Muscle of arm (tissue), 14 donors: ENCODE data around the gene NMRK2. TPM values are rescaled to one million over a fixed set of nuclear protein-coding genes. Genes with fewer than 3 reads are reported as not detected.
"Not testable (repeated sequence)": the region's sequence is repeated elsewhere in the genome, so short reads cannot be mapped to it uniquely, and the experiment has no call there.

Experiments used
- DNase-seq: peaks from one replicate; pipeline ENCODE4 v3.0.0-alpha.2; 2013
- long read RNA-seq, 11 donors: transcript quantifications; one replicate each; lab custom pipeline, GENCODE V29; 2026
- polyA plus RNA-seq, 12 donors: library from polyadenylated mRNA; unstranded; fragments of 120-200 nt; gene quantifications; one replicate each; pipeline ENCODE4 v1.2.1, GENCODE V29; 2013; ENCODE audit not compliant: insufficient read length in 12 of 12

The NMRK2 gene, protein sequence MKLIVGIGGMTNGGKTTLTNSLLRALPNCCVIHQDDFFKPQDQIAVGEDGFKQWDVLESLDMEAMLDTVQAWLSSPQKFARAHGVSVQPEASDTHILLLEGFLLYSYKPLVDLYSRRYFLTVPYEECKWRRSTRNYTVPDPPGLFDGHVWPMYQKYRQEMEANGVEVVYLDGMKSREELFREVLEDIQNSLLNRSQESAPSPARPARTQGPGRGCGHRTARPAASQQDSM
- 100 to 1,000 TPM in 10 of 12 donors, 10 to 100 TPM in 1, not detected in 1; 89.1 to 304 (median 222) TPM for polyA plus RNA-seq
- long read RNA-seq, donor 1: 0 reads
- long read RNA-seq, donor 2, partial matches to known transcripts: 140 of 170 reads
- long read RNA-seq, donor 2, other reads (novel, unspliced or antisense): 29 of 170 reads
- long read RNA-seq, donor 3, partial matches to known transcripts: 82 of 103 reads
- long read RNA-seq, donor 3, other reads (novel, unspliced or antisense): 19 of 103 reads
- long read RNA-seq, donor 4, partial matches to known transcripts: 59 of 76 reads
- long read RNA-seq, donor 4, other reads (novel, unspliced or antisense): 15 of 76 reads
- long read RNA-seq, donor 5, transcript NMRK2-202 (7 exons, 869 nt): major isoform, 6 of 379 reads
- long read RNA-seq, donor 5, partial matches to known transcripts: 313 of 379 reads
- long read RNA-seq, donor 5, other reads (novel, unspliced or antisense): 60 of 379 reads
- long read RNA-seq, donor 6, partial matches to known transcripts: 78 of 91 reads
- long read RNA-seq, donor 6, other reads (novel, unspliced or antisense): 12 of 91 reads
- long read RNA-seq, donor 7, partial matches to known transcripts: 58 of 68 reads
- long read RNA-seq, donor 7, other reads (novel, unspliced or antisense): 10 of 68 reads
- long read RNA-seq, donor 8, partial matches to known transcripts: 207 of 242 reads
- long read RNA-seq, donor 8, other reads (novel, unspliced or antisense): 33 of 242 reads
- long read RNA-seq, donor 9, partial matches to known transcripts: 64 of 76 reads
- long read RNA-seq, donor 9, other reads (novel, unspliced or antisense): 10 of 76 reads
- long read RNA-seq, donor 10, partial matches to known transcripts: 126 of 156 reads
- long read RNA-seq, donor 10, other reads (novel, unspliced or antisense): 28 of 156 reads
- long read RNA-seq, donor 11, partial matches to known transcripts: 160 of 193 reads
- long read RNA-seq, donor 11, other reads (novel, unspliced or antisense): 33 of 193 reads

DNA sequence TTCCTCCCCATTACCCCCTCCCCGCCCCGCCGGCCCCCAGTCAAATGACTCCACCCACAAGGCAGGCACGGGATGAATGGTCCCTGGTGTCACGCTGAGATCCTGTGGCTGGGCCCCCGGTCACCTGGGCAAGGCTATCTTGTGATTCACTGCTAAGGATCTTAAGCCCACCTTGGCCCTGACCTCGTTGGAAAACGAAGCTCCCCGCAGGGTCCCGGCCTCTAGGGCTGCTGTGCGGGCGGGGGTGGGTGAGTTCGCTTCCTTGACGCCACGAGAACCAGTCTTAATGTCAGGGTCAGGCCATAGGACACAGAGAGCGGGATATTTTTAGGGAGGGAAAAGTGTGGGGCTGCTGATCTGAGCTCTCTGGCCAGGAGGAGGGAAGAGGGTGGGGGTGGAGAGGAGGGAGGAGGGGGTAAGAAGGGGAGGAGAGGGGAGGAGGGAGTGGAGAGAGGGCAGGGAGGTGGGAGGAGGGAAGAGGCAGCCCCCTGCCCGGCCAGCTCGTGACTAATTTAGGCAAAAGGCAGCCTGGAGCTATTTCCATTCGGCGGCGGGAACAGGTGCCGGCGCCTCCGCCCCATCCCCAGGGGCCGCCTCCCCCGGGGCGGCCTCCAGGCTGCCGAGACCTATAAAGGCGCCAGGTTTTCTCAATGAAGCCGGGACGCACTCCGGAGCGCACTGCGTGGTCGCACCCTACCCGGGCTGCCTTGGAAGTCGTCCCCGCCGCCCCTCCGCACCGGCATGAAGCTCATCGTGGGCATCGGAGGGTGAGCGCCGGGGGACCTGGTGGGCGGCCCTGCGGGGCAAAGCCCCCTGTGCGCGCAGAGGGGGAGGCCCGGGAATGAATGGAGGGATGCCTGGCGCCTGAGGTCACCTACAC, at the start of gene NMRK2:
Gene NMRK2 (plus strand): TSS at position 139 of the 880 bp plus-strand sequence. CDS start 603 bp downstream, at position 742.
- no peak for DNase-seq

DNA sequence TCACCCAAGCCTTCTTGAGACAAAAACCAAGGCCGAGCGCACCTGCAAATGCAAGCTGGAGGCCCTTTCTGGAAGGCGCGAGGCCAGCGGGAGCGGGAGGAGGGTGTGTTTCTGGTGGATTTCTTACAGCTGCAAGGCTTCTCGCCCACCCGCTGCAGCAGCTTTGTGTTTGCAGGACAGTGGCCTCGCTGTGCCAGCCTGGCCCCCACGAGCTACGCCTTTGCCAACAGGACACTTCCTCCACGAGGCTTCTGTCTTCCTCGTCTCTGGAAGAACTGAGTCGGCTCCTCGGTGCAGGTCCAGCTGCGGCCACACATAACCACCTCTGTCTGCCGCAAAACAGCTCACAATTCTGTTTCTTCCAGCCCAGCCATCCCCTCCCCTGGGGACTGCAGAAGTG, 42.3 kb upstream of the NMRK2 start:
- DNase-seq: no peak

DNA sequence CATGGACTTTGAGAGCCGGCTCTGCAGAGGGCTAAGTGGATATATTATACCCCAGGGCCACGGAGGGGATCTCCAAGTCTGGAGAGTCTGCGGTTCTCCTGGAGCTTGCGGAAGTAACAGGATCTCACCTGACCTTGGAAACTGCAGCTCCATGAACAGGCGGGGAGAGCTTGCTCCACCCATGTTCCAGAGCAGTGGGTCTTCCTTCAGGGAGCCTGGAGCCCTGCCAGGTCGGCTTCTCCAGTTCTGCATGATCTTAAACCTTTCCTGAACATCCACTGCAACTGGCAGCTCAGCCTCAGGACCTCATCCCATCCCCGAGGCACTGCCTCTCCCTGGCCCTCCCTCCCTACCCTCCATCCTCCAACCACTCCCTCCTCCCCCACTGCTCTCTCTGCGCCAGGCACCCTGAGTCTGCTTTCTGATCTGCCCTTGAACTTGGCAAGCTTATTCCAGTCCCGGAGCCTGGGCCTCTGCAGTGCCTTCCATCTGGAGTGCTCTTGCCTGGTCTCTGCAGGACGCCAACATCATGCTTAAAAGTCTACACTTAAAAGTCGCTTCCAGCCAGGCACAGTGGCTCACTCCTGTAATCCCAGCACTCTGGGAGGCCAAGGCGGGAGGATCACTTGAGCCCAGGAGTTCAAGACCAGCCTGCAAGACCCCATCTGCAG, 39.2 kb upstream of the NMRK2 start:
- DNase-seq: no peak

DNA sequence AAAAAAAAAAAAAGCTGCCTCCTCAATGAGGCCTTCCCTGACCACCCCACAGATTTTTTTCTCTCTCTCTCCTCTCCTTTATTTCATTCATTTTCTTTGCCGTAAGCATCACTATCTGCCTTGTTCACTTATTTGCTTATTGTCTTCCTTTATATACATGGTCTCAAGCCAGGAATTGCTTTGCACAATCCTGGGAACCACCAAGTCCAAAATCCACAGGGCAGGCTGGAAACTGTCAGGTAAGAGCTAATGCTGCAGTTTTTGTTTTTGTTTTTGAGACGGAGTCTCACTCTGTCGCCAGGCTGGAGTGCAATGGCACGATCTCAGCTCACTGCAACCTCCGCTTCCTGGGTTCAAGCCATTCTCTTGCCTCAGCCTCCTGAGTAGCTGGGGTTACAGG, 37.9 kb upstream of the NMRK2 start:
- DNase-seq: not testable (repeated sequence)

DNA sequence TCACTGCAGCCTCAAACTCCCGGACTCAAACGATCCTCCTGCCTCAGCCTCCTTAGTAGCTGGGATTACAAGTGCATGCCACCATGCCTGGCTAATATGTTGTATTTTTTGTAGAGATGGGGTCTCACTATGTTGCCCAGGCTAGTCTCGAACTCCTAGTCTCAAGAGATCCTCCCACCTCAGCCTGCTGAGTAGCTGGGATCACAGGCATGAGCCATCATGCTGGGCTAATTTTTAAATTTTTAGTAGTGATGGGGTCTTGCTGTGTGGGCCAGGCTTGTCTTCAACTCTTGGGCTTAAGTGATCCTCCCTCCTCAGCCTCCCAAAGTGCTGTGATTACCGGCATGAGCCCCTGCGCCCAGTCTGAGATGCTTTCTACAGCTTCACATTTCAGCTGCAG, 37.1 kb upstream of the NMRK2 start:
- DNase-seq: no peak

DNA sequence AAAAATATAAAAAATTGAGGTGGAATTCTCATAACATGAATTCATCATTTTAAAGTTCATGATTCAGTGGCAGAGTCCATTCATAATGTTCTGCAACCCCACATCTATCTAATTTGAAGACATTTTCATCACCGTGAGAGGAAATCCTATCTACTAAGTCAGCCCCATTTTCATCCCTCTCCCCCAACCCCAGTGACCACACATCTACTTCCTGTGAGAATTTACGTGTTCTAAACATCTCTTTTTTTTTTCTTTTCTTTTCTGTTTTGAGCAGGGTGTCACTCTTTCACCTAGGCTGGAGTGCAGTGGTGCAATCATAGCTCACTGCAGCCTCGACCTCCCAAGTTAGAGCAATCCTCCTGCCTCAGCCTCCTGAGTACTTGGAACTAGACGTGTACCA, 34.9 kb upstream of the NMRK2 start:
- DNase-seq: no peak

DNA sequence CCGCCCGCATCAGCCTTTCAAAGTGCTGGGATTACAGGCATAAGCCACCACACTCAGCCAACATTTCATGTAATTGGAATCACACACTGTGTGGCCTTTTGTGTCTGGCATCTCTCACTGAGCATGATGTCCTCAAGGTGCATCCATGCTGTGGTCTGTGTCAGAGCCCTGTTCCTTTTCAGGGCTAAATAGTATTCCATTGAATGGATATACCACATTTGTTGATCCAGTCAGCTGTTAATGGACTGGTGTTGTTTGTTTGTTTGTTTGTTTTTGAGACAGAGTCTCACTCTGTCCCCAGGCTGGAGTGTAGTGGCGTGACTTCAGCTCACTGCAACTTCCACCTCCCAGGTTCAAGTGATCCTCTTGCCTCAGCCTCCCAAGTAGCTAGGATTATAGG, 34.4 kb upstream of the NMRK2 start:
- DNase-seq: no peak

DNA sequence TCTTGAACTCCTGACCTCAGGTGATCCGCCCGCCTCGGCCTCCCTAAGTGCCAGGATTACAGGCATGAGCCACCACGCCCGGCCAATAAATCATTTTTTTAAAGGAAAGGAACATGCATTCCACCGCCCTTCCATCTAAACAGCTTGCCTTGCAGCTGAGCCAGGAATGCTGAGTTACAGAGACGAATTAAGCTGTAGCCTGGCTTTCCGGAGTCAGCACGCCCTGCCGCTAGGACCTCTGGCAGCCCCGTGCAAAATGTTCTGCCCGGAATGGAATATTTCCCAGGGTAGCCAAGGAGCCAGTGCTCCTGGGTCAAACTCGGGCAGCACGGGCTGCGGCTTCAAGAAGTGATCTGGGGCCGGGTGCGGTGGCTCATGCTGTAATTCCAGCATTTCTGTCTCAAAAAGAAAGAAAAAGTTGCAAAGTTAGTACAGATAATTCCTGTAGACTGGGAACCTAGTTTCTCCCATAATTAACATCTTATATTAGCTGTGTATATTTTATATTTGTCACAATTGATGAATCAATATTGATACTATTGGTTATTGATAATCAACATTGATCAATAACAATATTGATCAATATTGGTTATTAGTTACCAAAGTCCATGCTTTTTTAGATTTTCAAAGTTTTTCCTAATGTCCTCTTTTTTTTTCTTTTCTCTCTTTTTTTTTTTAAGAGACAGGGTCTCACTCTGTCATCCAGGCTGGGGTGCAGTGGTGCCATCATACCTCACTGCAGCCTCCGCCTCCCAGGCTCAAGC, 33.2 kb upstream of the NMRK2 start:
- DNase-seq: no peak

DNA sequence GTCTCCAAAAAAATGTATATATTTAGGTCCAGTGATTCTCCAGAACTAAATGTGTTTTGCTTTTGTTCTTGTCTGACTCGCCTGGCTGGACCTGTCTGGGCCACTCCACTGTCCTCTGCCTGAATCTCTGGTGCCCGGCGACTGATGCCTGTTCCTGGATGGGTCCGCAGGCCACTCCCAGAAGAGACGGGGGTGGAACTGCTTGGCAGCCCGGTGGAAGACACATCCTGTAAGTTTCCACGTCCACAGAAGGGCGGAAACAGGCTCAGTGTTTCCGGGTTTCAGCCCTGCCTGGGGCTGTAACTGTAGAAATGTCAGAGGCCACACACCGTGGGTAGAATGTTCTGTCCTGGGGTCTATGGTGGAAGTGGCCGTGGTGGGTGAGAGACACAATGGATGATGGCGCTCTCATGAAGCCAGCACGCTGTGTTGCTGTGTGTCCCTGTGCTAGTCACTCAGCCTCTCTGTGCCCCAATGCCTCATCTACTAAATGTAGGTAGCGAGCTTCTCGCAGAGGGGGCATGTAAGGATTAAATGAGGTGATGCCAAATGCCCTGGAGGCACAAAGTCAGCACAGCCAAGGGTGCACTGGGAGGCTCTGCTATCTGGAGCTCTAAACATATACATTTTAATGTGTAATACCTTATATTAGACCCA, 30.4 kb upstream of the NMRK2 start:
- DNase-seq: no peak

DNA sequence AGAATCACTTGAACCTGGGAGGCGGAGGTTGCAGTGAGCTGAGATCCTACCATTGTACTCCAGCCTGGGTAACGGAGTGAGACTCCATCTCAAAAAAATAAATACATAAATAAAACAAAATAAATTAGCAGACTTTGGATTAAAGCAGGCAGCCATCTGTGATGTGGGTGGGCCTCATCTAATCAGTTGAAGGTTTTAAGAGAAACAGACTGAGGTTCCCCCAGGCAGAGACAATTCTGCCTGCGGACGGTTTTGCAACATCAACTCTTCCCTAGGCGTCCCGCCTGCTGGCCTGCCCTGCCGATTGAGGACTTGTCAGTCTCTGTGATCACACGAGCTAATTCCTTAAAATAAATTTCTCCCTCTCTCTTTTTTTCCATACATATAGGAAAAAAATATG, 28.6 kb upstream of the NMRK2 start:
- DNase-seq: no peak

DNA sequence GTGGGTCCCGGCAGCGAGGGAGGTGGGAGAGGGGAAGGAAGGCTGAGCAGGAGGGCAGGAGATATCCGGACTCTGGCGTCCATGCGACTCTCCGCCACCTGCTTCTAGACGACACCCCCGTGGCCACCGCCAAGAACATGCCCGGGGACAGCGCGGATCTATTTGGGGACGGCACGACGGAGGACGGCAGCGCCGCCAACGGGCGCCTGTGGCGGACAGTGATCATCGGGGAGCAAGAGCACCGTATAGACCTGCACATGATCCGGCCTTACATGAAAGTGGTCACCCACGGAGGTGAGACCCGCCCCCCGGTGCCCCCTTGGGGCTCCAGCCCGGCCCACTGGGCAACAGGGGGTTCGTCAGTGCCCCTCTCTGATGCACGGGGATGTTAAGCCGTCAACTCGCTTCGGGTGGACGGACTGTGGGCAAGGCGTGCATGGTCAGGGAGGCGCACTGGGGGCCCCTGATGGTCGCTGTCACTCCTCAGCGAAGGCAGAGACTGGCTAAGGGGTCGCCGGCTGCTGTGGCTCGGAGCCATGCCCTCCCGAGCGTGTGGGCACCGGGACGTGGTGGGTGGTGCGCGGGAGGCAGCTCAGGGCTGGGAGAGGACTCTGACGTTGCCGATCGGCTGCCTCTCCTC, 25.1 kb upstream of the NMRK2 start:
- DNase-seq: no peak

DNA sequence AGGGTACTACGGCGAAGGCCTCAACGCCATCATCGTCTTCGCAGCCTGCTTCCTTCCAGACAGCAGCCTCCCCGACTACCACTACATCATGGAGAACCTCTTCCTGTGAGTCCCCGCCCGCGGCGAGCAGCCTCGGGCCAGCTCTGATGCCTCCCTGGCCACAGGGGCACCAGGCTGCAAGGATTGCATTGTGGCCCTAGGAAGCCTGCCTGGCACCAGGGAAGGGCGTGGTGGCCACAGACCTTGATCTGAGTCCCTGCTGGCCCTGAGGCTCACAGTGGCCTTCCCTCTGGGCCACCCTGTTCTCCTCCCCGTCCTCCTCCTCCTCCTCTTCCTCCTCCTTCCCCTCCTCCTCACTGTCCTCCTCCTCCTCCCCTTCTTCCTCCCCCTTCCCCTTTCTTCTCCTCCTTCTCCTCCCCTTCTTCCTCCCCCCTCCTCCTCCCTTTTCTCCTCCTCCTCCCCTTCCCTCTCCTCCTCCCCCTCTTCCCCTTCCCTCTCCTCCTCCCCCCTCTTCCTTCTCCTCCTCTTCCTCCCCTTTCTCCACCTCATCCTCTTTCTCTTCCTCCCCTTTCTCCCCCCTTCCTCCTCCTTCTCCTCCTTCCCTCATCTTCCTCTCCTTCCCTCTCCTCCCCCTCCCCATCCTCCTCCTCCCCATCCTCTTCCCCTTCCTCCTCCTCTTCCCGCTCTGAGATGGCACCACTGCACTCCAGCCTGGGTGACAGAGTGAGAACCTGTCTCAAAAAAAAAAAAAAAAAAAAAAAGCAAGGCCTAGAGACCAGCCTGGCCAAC, 24.4 kb upstream of the NMRK2 start:
- no peak for DNase-seq

DNA sequence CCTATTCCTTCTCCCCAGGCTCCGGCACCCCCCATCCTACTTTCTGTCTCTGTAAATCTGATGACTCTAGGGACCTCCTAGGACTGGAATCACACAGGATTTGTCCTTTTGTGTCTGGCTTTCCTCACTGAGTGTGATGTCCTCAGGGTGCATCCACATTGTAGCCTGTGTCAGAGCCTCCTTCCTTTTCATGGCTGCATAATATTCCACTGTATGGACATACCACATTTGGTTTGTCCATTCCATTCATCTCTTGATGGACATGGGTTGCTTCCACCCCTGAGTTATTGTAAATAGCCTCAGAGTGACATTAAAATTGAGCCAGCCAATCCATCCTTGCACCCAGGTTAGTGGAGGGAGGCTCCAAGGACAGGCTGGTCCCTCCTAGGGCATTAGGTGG, 22.8 kb upstream of the NMRK2 start:
- DNase-seq: no peak

DNA sequence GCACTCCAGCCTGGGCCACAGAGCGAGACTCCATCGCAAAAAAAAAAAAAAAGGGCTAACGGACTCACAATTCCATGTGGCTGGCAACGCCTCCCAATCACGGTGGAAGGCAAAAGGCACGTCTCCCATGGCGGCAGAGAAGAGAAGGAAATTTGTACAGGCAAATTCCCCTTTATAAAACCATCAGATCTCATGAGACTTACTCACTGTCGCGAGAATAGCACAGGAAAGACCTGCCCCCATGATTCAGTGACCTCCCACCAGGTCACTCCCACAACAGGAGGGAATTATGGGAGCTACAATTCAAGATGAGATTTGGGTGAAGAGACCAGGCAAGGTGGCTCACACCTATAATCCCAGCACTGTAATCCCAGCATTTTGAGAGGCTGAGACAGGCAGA, 18.7 kb upstream of the NMRK2 start:
- no peak for DNase-seq

DNA sequence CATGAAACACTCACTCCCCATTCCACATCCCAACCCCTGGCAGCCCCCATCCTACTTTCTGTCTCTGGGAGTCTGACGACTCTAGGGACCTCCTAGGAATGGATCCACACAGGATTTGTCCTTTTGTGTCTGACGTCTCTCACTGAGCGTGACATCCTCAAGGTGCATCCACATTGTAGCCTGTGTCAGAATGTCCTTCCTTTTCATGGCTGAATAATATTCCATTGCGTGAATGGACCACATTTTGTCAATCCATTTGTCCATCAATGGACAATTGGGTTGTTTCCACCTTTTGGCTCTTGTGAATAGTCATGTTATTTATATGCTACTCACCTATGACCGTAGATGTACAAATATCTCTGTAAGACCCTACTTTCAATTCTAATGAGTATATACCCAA, 16.8 kb upstream of the NMRK2 start:
- DNase-seq: no peak

DNA sequence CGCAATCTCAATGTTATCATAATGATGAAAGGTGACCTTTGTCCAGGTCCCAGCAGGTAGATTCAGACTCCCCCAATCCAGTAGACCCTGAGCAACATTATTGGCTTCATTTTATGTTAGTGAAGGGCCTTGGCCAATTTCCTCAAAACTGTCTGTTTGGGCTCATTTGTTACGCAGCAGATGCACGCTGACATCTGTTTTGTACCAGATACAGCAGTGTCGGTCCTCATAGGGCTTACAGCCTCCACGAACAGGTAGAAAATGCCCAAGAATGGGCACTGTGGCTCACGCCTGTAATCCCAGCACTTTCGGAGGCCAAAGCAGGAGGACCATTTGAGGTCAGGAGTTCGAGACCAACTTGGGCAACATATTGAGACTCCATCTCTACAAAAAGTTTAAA, 13.1 kb upstream of the NMRK2 start:
- no peak for DNase-seq

DNA sequence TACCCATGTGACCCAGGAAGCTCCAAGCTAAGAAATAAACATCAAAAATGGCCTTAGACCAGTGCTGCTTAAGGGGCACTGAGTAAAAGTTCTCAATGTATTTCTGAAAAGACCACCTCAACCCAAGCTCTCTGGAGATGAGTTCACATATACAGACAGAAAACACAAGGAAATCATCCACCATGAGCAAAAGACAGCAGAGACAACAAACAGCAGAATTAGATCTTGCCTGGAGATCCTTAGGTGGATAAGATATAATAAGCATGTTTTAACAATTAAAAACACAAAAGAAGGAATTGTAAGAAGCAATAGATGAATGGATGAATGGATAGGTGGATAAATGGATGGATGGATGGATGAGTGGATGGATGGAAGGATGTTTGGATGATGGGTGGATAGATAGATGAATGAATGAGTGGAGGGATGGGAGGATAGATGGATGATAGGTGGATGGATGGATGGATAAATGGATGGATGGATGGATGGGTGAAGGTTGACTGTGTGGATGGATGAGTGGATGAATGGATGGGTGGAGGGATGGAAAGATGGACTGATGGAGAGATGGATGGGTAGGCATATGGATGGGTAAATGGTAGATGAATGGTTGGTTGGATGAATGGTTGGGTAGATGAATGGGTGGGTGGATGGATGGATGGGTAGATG, 9.6 kb upstream of the NMRK2 start:
- DNase-seq: no peak
